T-helper 2 cell treated with Interferon-gamma antibody and Interleukin-4, amounts not matched to agents 5 μg/mL and 100 μg/mL, for 36 hours (primary cell): ENCODE data around the gene SGCB.

Experiments
- DNase-seq: peaks from one replicate; pipeline ENCODE4 v3.0.0; 2021; ENCODE audit warnings: low spot score
- H3K27ac Mint-ChIP-seq: one replicate; pipeline ENCODE4 v1.8.0; 2021; ENCODE audit warnings: mild to moderate bottlenecking, mixed read lengths
- H3K27me3 Mint-ChIP-seq: one replicate; pipeline ENCODE4 v1.8.0; 2021; ENCODE audit warnings: low read depth, mixed read lengths
- H3K36me3 Mint-ChIP-seq: one replicate; pipeline ENCODE4 v1.8.0; 2021; ENCODE audit warnings: low read depth, mixed read lengths
- H3K4me1 Mint-ChIP-seq: one replicate; pipeline ENCODE4 v1.8.0; 2021; ENCODE audit warnings: low read depth, mixed read lengths
- H3K4me3 Mint-ChIP-seq: one replicate; pipeline ENCODE4 v1.8.0; 2022; ENCODE audit warnings: mild to moderate bottlenecking, moderate library complexity, mixed read lengths
- H3K9me3 Mint-ChIP-seq: one replicate; pipeline ENCODE4 v1.8.0; 2021; ENCODE audit warnings: mixed read lengths

Gene SGCB

GRCh38 chr4:52049266-52049665 is 11.2 kb upstream of the SGCB start:
- Mint-ChIP-seq H3K4me3 (no peak overlapping the region), H3K36me3 (no peaks in the 10 kb centered on the region), H3K9me3 (no peaks in the 10 kb centered on the region), H3K27ac (no peak overlapping the region), H3K4me1 (peaks cover 5% of the 10 kb centered on the region), H3K27me3 (peaks cover 64% of the 10 kb centered on the region)
- DNase-seq, result no peak

- Mint-ChIP-seq H3K27me3 (peaks cover 56% of the 10 kb centered on the region), H3K27ac (no peak overlapping the region), H3K4me1 (no peaks in the 10 kb centered on the region), H3K9me3 (no peaks in the 10 kb centered on the region), H3K4me3 (no peak overlapping the region), H3K36me3 (no peaks in the 10 kb centered on the region)
- no peak for DNase-seq
These were observed 6.9 kb upstream of the SGCB start for GRCh38 chr4:52045028-52045427.

GRCh38 chr4:52037689-52038102 is 403 bp downstream of the SGCB start:
- Mint-ChIP-seq H3K4me1 (peaks cover 25% of the 10 kb centered on the region), H3K36me3 (peaks cover 2% of the 10 kb centered on the region), H3K27ac (peak overlapping the region; percentile 69), H3K9me3 (no peaks in the 10 kb centered on the region), H3K4me3 (peak overlapping the region; percentile 88), H3K27me3 (peaks cover 30% of the 10 kb centered on the region)
- peak; percentile 11 for DNase-seq

DNA sequence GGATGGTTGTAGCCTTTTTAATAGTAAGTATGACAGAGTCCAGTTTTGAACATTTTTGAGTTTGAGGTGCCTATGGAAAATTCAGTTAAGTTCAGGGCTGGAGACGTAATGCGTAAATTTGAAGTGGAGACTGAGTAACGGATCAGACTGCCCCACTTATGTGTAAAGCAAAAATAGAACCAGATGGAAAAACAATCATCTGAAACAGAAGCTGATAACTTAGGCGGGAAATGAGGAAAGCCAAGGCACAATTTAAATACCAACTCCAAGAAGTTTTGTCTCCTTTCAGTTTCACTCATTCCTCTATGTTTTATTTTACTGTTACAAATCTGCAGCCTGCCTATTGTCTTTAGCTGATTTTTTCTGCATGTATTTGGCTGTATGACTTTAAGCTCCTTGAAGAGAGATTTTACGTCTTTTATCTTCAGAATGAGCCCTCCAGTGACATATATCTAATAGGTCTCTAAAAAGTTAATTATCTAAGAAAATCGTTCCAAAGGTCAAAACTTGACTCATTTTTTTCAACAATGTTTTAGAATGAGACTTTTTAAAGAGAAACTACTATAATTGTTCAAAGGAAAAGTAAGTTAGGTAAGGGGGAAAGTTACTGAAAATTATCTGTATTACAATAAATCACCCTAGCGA is 1.1 kb downstream of the SGCB start:
- H3K4me3 Mint-ChIP-seq, result peak overlapping the region; percentile 88
- H3K36me3 Mint-ChIP-seq, result peaks cover 4% of the 10 kb centered on the region
- peak overlapping the region; percentile 69 for H3K27ac Mint-ChIP-seq
- peaks cover 25% of the 10 kb centered on the region for H3K27me3 Mint-ChIP-seq
- no peaks in the 10 kb centered on the region for H3K9me3 Mint-ChIP-seq
- DNase-seq, result no peak
- H3K4me1 Mint-ChIP-seq, result peaks cover 25% of the 10 kb centered on the region

DNA sequence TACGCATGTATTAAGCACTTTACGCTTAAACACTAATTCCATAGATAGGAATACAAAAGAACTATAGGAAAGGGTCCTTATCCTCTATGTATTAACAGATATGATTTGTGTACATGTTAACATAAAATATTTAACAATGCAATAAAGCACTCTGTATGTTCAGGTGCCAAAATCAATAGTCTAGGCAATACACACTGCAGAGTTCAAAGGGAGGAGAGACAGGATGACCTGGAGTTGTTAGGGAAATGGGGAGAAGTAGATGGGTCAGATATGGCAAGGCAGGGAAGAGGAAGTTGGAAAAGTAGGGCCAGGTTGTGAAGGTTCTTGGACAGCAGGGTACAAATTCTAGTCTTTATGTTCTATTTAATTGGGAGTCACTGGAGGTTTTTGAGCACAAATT is 2.9 kb downstream of the SGCB start:
- H3K27ac Mint-ChIP-seq, result no peak overlapping the region
- peaks cover 11% of the 10 kb centered on the region for H3K27me3 Mint-ChIP-seq
- no peaks in the 10 kb centered on the region for H3K9me3 Mint-ChIP-seq

GRCh38 chr4:52032005-52032404 is 6.1 kb downstream of the SGCB start:
- peaks cover 21% of the 10 kb centered on the region for H3K36me3 Mint-ChIP-seq
- no peaks in the 10 kb centered on the region for H3K9me3 Mint-ChIP-seq
- DNase-seq, result no peak

More for the DNA sequence above, 2.9 kb downstream of the SGCB start:
- Mint-ChIP-seq H3K4me3 (no peak overlapping the region), H3K4me1 (peaks cover 26% of the 10 kb centered on the region), H3K36me3 (peaks cover 13% of the 10 kb centered on the region)
- no peak for DNase-seq

GRCh38 chr4:52028970-52029369 is 9.1 kb downstream of the SGCB start:
- H3K4me3 Mint-ChIP-seq, result no peak overlapping the region
- DNase-seq, result no peak
- no peaks in the 10 kb centered on the region for H3K9me3 Mint-ChIP-seq
- H3K27me3 Mint-ChIP-seq, result no peaks in the 10 kb centered on the region
- peaks cover 1% of the 10 kb centered on the region for H3K4me1 Mint-ChIP-seq
- peaks cover 21% of the 10 kb centered on the region for H3K36me3 Mint-ChIP-seq
- H3K27ac Mint-ChIP-seq, result no peak overlapping the region

More at GRCh38 chr4:52032005-52032404, 6.1 kb downstream of the SGCB start:
- Mint-ChIP-seq H3K27me3 (no peaks in the 10 kb centered on the region), H3K27ac (no peak overlapping the region), H3K4me3 (no peak overlapping the region), H3K4me1 (peaks cover 16% of the 10 kb centered on the region)

DNA sequence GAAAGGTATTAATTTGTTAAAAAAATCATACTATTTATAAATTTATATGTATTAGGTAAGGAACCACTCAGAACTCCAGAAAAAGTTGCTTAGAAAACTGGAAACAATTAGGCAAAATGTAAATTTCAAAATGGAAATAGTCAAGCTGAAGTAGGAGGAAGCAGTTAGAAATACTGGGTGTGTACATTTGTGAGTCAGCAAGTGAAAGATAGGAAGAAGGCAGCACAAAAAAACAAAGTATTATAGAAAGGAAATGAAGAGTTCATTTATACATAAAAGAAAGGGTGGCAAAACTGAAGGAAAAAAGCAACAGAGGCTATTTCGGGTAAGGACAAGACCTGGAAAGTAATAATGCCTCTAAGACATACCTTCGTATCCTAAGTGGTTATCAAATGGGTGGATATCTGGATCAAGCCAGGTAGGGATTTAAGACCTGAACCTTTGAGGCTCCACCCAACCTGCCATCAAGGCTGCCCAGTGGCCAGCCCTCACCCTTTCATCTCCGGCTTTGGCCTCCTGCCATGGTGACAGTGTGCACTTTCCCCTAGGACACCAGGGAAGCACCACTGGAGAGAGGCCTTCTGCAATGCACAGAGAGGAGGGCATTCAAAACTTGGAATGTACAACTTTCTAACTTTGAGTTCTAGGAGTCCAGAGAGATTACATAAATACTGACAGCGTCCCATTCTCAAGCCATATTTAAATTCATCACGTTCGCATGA is 18.0 kb downstream of the SGCB start, which contains the start of gene LRRC66:
Gene LRRC66, minus strand, starts transcription at position 428 of the 722 bp plus-strand sequence. CDS start 2,750 bp downstream, outside the sequence.
- peaks cover 3% of the 10 kb centered on the region for H3K4me1 Mint-ChIP-seq
- no peak for DNase-seq
- H3K4me3 Mint-ChIP-seq, result no peak within 1 kb of the TSS
- no peak within 1 kb of the TSS for H3K27ac Mint-ChIP-seq
- H3K27me3 Mint-ChIP-seq, result no peaks in the 10 kb centered on the region
- H3K9me3 Mint-ChIP-seq, result no peaks in the 10 kb centered on the region
- H3K36me3 Mint-ChIP-seq, result peaks cover 5% of the 10 kb centered on the region

DNA sequence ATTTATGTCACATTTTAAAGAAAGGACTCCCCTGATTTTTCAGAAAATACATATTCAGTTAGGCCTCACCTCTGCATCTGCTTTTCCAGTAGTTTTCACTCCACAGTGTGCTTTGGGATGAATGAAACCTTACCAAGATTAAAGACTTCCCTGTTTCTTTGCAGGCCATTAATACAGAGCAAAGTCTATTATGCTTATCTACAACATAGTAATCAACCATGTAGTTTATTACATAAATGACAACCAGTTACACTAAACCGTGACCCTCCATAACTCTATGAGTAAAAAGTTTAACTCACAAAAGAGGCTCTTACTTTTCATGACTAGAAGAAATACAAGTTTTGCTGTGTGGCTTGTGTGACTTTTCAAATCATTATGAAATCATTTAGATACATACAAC is 20.3 kb downstream of the SGCB start:
- H3K4me3 Mint-ChIP-seq, result no peak overlapping the region
- no peaks in the 10 kb centered on the region for H3K27me3 Mint-ChIP-seq
- no peaks in the 10 kb centered on the region for H3K36me3 Mint-ChIP-seq
- H3K27ac Mint-ChIP-seq, result no peak overlapping the region
- H3K9me3 Mint-ChIP-seq, result no peaks in the 10 kb centered on the region
- H3K4me1 Mint-ChIP-seq, result peaks cover 3% of the 10 kb centered on the region
- DNase-seq, result no peak

GRCh38 chr4:52016981-52017380 is 21.1 kb downstream of the SGCB start:
- DNase-seq, result no peak
- no peaks in the 10 kb centered on the region for H3K36me3 Mint-ChIP-seq
- H3K27me3 Mint-ChIP-seq, result no peaks in the 10 kb centered on the region
- no peaks in the 10 kb centered on the region for H3K9me3 Mint-ChIP-seq
- no peak overlapping the region for H3K4me3 Mint-ChIP-seq
- H3K27ac Mint-ChIP-seq, result no peak overlapping the region
- peaks cover 3% of the 10 kb centered on the region for H3K4me1 Mint-ChIP-seq

DNA sequence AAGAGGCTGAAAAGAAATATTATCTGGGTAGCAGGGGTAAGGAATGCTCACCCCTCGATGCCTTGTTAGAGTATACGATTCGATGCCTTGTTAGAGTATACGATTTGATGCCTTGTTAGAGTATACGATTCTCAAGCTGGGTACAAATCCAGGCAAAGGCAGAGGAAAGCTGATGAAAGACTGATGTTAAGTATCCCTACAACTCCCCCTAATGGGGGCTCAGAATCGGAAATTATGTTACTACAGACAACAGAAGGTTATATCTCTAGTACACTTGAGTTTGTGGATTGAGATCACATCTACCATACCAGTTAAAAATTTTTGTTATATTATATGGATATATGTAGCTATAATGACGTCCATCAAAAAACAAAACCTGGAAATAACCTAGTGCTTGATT is 22.7 kb downstream of the SGCB start:
- no peaks in the 10 kb centered on the region for H3K9me3 Mint-ChIP-seq
- no peak overlapping the region for H3K27ac Mint-ChIP-seq
- DNase-seq, result no peak
- no peaks in the 10 kb centered on the region for H3K36me3 Mint-ChIP-seq
- no peaks in the 10 kb centered on the region for H3K27me3 Mint-ChIP-seq
- no peak overlapping the region for H3K4me3 Mint-ChIP-seq
- H3K4me1 Mint-ChIP-seq, result peaks cover 5% of the 10 kb centered on the region

DNA sequence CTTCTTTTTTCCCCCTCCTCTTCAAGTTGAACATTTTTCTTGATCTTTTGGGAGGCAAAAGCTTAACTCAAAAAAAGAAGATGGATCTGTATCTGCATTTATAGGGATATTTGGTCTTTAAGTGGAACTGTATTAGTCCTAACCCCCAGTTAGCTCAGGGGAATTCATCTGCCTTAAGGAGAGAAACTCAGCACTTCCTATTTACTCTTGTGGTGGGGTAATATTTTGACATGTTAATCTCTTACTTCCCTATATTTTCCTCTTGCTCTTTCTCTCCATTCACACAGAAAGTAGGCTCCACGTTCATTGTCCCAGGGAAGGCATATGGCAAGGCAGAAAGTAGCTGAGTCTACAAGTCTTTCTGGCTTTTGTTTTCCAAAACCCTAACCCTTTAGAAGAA is 23.2 kb downstream of the SGCB start:
- peaks cover 3% of the 10 kb centered on the region for H3K4me1 Mint-ChIP-seq
- H3K27ac Mint-ChIP-seq, result no peak overlapping the region

GRCh38 chr4:52012651-52013050 is 25.4 kb downstream of the SGCB start:
- Mint-ChIP-seq H3K27ac (no peak overlapping the region), H3K36me3 (no peaks in the 10 kb centered on the region), H3K9me3 (no peaks in the 10 kb centered on the region), H3K27me3 (no peaks in the 10 kb centered on the region), H3K4me3 (no peak overlapping the region), H3K4me1 (peaks cover 2% of the 10 kb centered on the region)
- no peak for DNase-seq

More for the DNA sequence above, 23.2 kb downstream of the SGCB start:
- H3K9me3 Mint-ChIP-seq, result no peaks in the 10 kb centered on the region
- no peak overlapping the region for H3K4me3 Mint-ChIP-seq
- H3K36me3 Mint-ChIP-seq, result no peaks in the 10 kb centered on the region
- no peak for DNase-seq
- H3K27me3 Mint-ChIP-seq, result no peaks in the 10 kb centered on the region

- DNase-seq, result no peak
- no peaks in the 10 kb centered on the region for H3K27me3 Mint-ChIP-seq
- no peak overlapping the region for H3K4me3 Mint-ChIP-seq
- peaks cover 2% of the 10 kb centered on the region for H3K4me1 Mint-ChIP-seq
- no peak overlapping the region for H3K27ac Mint-ChIP-seq
- no peaks in the 10 kb centered on the region for H3K9me3 Mint-ChIP-seq
- H3K36me3 Mint-ChIP-seq, result no peaks in the 10 kb centered on the region
These were observed 27.1 kb downstream of the SGCB start for GRCh38 chr4:52010986-52011385.
